GM13977 (cell line): Measurements from ENCODE around the gene NRP1.

Source experiments
- DNase-seq: peaks from one replicate; pipeline ENCODE4 v3.0.0; 2012; ENCODE audit warnings: low spot score
- in situ Hi-C: fragments of 300-500 bp; cut with MboI; formaldehyde crosslinking; loops from one replicate; pipeline ENCODE4 v1.12.0; 2022; ENCODE audit warnings: low sequenced_read_pairs, low pct_unique_long_range_greater_than_20kb, mixed read lengths, inconsistent platforms; ENCODE audit not compliant: unreplicated experiment
- TF ChIP-seq, protein P1 (sequence below): IDR thresholded peaks from 2 replicates; pipeline ENCODE4 v1.5.1; 2012; ENCODE audit warnings: mild to moderate bottlenecking, control low read depth; ENCODE audit not compliant: insufficient read depth; ENCODE audit errors: extremely low read depth, missing control alignments

The NRP1 gene

DNA sequence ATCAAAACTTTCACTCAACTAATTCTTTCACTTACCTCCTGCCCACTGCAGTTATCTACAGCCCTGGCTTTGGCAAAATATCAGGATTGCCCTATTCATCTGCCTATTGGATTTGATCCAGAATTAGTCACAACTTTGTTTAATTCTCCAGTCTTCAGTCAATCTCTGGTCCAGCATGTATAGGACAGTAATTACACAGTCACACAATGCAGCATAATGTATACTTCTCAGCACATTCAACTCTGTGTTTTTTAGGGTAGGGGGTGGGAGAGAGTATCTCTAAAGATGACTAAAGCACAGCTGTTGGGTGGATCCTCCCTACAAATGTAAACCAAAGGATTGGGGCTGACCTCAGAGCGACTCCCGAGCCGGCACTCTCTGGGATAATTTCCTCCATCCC lies 17.7 kb upstream of the NRP1 start:
- TF ChIP-seq, protein P1, sequence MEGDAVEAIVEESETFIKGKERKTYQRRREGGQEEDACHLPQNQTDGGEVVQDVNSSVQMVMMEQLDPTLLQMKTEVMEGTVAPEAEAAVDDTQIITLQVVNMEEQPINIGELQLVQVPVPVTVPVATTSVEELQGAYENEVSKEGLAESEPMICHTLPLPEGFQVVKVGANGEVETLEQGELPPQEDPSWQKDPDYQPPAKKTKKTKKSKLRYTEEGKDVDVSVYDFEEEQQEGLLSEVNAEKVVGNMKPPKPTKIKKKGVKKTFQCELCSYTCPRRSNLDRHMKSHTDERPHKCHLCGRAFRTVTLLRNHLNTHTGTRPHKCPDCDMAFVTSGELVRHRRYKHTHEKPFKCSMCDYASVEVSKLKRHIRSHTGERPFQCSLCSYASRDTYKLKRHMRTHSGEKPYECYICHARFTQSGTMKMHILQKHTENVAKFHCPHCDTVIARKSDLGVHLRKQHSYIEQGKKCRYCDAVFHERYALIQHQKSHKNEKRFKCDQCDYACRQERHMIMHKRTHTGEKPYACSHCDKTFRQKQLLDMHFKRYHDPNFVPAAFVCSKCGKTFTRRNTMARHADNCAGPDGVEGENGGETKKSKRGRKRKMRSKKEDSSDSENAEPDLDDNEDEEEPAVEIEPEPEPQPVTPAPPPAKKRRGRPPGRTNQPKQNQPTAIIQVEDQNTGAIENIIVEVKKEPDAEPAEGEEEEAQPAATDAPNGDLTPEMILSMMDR: no peak
- in situ Hi-C loops: no loop called here
- DNase-seq: no peak

DNA sequence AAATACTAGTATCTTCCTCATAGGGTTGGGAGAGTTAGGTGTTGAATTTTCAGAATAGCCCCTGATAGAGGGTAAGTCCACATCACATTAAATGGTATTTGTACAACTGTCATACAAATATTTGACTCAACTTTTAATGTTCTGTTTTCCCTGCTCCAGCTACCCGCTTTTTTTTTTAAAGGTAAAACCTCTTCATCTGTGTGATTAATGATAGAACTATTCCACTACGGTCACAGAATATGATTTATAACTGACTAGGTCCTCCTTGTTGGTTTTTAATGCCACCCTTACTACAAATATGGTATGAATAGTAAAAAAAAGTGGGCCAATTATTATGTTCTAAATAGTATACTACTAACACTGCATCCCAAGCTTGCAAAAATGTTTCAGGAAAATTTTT lies 15.6 kb upstream of the NRP1 start:
- TF ChIP-seq, protein P1: no peak
- in situ Hi-C loops: no loop called here
- no peak for DNase-seq

DNA sequence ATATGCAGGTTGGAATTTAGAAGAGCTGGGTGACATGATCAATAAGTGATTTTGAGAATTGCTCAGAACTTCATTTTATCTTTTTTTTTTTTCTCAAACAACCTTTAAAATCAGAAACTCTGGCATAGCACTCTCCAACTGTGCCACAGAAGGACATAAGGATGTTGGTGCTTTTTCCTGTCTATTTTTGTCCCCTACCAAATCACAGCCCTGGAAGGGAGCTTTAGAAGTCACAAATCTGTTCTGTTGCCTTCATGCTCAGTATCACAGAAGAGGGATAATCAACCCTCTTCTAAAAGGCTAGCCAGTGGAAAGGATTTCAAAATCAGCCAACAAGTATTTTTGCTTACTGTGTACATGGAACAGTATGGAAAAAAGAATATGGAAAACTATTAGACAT lies 14.8 kb upstream of the NRP1 start:
- TF ChIP-seq, protein P1: no peak
- in situ Hi-C loops: no loop called here
- no peak for DNase-seq

DNA sequence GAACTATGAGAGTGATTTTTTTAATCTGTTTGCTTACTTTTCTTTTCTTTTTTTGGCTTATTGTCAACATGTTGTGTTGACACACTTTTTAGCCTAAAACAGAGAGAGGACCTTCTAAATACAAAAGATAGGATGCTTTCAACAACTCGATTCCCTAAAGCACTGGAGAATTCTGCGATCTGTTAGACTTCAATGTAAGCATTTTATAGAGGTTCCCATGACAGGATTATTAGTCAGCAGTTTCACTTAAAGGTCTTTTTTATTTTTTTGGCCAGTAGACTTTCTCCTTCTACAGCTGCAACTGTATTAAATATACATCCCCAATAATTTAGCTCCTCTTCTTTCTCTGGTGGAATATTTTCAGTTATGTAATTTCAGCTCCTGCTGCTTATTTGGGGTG lies 12.7 kb upstream of the NRP1 start:
- TF ChIP-seq, protein P1: no peak
- in situ Hi-C loops: no loop called here

DNA sequence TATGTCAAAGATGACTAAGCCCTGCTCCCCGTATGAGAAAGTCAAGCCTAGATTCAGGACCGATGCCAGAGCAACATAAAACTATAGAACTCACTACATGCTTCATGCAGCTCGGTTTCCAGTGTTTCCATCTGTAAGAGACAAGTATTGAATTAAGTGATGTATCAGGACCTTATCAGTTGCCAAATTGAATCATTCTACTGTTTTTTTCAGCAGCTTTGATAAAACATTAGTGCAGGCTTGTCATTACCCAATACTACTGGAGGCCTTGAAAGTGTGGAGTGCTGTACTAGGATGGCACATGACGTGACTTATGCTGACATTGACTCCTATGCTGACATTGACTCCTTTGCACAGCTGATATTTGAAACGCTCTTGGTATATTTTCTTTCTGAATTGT lies 10.8 kb upstream of the NRP1 start:
- DNase-seq: no peak
- in situ Hi-C loops: no loop called here
- TF ChIP-seq, protein P1: no peak

More for the DNA sequence above, 12.7 kb upstream of the NRP1 start:
- no peak for DNase-seq

DNA sequence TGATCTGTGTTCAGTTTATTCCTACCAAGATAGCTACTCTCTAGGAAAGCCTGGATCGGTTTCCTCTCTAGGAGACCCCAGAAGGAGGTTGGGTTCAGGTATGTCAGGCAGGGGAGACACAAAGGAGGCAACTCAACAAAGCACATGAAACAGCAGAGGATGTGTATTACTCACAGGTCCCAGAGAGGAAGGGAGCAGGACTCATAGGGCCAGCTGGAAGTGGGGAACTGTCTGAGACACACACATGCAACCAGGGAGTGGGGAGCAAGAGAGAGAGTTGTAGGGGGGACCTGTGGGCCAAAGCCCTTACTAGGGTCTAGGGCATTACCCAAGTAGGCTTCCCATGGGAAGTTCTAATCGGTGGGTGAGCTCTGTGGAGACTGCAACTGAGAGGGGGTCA lies 10.2 kb upstream of the NRP1 start:
- TF ChIP-seq, protein P1: no peak
- DNase-seq: no peak
- in situ Hi-C loops: no loop called here

DNA sequence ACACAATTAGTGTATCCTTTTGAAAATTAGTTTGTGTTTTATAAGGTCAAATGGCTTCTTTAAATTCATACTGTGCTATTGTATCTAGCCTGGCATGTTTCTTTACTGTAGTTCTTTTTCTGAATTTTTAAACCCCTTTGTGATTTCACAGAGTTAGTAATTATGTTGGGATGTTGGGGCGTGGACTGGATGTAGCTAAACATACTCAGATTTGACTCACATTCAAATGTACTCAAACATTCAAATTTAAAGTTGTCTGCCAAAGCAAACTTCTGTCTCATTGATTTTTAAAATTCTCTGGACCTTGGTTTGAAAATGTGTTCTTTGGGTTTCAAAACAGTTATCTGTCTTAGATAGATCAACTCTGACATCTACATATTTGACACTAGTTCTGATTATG lies 7.2 kb upstream of the NRP1 start:
- in situ Hi-C loops: no loop called here
- no peak for DNase-seq
- TF ChIP-seq, protein P1: no peak
